T-helper 9 cell (primary cell): ENCODE results near the gene C17orf100.

Source experiments
- DNase-seq: peaks from one replicate; pipeline ENCODE4 v3.0.0-alpha.2; 2020
- total RNA-seq, 2 donors: gene quantifications; one replicate each; lab custom pipeline; 2026; lab: John Stamatoyannopoulos, UW

Gene C17orf100
- 2.7 to 2.9 reads per million in 2 donors for total RNA-seq

DNA sequence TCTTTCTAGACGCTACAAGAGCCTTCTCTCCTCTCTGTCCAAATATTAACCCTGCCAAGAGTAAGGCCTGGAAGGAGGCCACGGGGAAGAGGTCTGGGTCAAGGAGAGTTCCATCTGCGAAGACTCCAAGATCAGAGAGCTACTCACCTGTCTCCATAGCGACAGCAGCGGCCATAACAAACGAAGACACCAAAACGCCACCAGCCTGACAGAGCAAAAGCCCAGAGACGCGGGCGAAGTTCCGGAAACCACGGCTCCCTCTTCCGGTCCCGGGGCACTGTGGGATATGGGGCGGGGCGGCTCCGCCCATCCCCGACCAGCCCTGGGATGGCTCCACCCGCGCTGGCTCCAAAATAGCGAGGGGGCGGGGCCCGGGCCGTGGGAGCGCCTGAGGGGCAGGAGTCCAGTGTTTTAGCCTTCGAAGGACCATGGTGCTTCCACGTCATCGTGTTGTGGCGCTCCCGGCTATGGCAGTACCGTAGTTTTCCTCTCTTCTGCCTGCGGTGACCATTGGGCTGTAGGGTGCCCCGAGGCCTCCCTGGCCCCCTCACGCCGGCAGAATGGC lies at the start of gene C17orf100, which contains the start of gene MED31:
C17orf100 (plus strand) TSS at position 409 of the 565 bp plus-strand sequence; CDS start at position 561, 152 bp downstream.
MED31 (minus strand) TSS at position 252 of the 565 bp plus-strand sequence; CDS start at position 175, 77 bp downstream.
- DNase-seq: peak; percentile 91

- no peak for DNase-seq
Measured at GRCh38 chr17:6602141-6602540, 49.4 kb upstream of the C17orf100 start.

DNA sequence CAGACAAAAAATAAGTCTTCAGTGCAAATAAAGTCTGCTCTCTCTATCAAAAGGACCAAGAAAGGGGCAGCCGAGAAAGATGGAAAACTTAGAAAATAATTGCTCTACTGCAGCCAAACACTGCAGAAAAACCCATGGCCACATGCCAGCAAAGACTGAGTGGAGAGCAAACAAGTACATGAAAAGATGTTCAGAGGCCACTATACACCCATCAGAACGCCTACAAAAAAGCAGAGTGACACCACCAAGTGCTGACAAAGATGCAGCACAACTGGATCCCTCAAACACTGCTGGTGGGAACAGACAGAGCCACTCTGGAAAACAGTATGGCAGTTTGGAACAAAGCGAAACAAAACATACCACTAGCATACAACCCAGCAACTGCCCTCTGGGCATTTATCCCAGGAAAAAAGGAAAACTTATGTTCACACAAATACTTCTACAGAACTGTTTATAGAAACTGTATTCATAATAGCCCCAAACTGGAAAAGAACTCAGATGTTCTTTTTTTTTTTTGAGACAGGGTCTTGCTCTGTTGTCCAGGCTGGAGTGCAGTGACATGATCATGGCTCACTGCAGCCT lies 47.7 kb upstream of the C17orf100 start:
- no peak for DNase-seq

DNA sequence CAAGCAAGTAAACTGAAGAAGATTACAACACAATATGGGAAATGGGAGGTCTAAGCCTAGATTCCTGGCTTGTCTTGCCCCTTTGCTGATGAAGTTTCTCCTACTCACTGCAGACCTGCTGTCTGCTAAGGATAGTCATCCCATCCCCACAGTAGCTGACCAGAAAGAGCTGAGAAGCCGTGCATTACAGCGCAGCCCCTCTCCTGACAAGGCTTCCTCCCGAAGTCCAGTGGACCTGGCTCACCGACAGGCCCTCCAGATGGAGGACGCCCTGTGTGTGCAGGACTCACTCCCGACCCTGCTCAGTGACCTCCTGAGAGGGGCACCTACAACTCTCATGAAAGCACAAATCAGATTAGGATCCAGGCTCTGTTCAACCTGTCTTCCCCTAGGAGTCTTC lies 46.4 kb upstream of the C17orf100 start:
- DNase-seq: no peak

- no peak for DNase-seq
Measured at GRCh38 chr17:6608321-6608720, 43.2 kb upstream of the C17orf100 start.

DNA sequence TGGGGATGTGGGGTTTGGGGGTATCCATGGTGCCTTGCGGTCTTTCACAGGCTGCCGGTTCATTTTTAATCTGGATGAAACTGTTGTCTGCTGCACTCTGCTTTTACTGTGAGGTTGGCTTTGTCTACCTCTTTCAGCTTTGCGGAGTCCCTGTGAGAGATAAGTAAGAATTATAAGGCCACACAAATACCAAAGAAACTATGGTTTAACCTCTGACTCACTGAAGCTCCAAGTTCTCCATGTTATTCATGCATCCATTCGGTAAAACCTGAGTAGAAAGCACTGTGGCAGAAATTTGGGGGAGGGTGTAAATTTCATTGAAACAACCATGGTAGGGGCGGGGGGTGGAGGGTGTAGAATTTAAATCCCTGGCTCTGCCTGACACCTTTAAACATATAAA lies 41.6 kb upstream of the C17orf100 start:
- no peak for DNase-seq

DNA sequence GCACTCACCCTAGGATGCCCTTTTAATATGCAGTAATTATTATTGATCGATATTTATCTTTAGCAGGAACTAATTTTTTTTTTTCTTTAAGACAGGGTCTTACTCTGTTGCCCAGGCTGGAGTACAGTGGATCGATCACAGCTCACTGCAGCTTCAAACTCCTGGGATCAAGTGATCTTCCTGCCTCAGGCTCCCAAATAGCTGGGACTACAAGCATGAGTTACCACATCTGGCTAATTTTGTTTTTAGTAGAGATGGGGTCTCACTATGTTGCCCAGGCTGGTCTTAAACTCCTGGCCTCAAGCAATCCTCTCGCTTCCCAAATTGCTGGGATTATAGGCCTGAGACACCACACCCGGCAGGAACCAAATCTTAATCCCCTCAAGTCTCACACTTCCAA lies 40.3 kb upstream of the C17orf100 start:
- no peak for DNase-seq

GRCh38 chr17:6623941-6624340 lies 27.6 kb upstream of the C17orf100 start:
- DNase-seq: no peak

DNA sequence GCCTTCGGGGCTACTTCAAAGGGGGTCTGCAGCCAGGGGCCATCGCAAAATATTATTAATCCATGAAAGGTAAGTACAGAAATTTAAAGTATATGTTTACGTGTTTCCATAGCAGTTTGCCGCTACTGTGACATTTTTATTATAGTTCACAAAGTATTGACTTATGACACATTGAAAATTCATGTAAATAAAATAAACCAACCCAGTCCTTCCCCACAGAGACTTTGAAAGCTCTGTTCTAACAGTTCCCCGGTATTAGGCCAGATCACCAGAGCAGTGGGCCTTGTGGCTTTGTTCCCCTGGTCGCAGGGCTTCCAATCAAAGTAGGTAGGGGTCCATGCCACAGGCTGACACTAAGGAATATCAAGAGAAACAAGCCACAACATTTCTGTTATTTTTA lies 24.9 kb upstream of the C17orf100 start:
- no peak for DNase-seq

- DNase-seq: no peak
Measured at GRCh38 chr17:6627019-6627418, 24.5 kb upstream of the C17orf100 start.

DNA sequence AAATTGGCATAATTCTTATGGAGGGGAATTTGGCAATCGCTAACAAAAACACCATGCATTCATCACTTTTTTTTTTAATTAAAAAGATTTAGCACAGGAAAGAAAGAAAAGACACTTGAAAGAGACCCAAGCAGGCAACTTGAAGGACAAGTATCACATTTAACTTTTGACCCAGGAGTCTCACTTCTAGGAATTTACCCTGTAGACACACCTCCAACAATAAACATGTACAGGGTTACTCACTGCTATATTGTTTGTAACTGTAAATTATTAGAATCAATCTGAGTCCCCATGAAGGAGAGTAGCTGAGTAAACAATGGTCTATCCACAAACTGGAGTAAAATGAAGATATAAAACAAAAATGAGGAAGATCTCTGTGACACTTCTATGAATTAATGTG lies 21.2 kb upstream of the C17orf100 start:
- DNase-seq: no peak

- DNase-seq: no peak
Measured at GRCh38 chr17:6632530-6632929, 19.0 kb upstream of the C17orf100 start.

- no peak for DNase-seq
Measured at GRCh38 chr17:6633263-6633662, 18.3 kb upstream of the C17orf100 start.

GRCh38 chr17:6636105-6636504 lies 15.5 kb upstream of the C17orf100 start:
- no peak for DNase-seq

DNA sequence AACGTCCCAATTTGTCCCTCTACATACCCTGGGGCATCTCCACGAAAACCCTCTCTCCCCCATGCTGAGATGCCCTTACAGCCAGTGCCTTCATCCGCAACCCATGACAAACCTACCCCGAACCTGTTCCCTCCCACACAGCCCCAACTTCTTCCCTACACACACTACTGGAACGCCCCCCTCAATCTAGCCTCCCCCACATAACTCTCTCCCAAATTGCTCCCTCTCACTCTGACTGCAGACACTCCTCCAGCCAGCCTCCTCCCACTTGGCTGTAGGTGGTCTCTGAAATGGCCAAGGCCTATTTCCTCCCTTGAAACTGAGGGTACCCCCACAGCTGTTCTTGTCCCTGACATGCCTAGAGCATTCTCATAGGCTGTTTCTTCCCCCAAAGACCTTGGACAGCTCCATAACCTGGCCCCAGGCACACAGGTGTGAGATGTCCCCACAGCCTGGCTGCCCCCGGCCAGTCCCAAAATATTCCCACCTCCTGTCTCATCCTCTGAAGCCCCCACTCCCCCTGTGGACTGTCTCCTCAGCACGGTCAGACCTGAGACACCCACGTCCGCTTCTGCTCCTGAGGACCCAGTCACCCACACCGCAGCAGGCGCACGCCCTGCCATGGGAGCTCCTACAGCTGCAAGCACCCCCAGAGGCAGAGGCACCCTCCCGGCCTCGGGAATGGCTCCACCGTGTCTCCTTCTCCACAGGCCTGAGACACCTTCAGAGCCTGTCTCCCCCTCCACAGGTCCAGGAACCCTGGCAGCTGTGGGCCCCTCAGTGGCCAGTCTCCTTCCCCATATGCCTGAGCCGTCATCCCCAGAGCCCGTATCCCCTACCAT lies 14.7 kb upstream of the C17orf100 start:
- no peak for DNase-seq

DNA sequence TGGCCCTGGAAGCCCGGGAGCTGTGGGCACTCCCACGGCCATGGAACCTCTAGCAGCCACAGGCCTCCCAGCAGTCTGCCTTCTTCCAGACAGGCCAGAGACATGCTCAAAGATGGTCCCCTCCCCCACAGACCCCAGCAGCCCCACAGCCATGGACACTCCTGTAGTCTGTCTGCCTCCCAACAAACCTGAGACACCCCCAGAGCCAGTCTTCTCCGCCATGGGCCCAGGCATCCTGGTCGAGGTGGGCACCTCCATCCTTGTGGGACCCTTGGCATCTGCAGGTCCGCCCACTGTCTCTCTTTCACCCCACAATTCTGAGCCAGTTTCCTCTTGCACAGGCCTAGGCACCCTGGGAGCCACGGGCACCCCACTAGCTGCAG lies 14.1 kb upstream of the C17orf100 start:
- no peak for DNase-seq

DNA sequence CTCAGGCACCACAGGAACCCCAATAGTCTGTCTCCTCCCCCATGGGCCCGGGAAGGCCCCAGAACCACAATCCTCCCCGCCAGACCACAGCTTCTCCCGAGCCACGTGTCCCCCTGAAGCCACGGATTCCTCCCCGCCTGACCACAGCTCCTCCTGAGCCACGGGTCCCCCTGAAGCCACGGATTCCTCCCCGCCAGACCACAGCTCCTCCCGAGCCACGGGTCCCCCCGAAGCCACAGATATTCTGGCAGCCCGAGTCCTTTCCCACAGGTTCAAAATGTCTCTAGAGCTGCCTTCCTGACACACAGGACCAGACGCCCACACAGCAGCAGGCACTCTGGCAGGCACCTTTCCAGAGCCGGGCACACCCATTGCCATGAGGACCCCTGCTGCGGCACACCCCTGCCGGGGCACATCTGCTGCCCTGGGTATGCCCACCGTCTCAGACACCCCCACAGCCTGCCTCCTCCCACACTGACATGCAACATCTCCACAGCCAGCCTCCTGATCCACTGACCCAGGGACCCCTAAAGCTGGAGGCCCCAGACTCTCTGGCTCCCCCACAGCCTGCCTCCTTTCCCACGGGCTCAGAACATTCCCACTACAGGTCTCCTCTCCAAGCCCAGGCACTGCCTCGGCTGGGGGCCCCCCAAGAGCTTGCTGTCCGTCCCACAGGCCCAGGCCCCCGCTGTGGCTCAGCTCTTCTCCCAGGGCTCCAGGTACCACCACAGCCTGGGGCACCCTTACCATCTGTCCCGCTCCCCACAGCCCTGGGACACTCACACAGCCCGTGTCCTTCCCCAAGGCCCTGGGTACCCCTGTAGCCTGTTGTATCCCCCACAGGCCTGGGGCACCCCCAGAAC lies 13.3 kb upstream of the C17orf100 start:
- DNase-seq: no peak

GRCh38 chr17:6639014-6639585 lies 12.5 kb upstream of the C17orf100 start:
- DNase-seq: no peak

GRCh38 chr17:6639586-6640535 lies 11.7 kb upstream of the C17orf100 start:
- peak; percentile 29 for DNase-seq

- DNase-seq: peak; percentile 75
Measured at GRCh38 chr17:6640536-6641246, 10.9 kb upstream of the C17orf100 start, which contains the start of the genes KIAA0753 and TXNDC17. KIAA0753 (minus strand) TSS chr17:6640711; CDS start chr17:6635103, 5,608 bp downstream. TXNDC17 (plus strand) TSS chr17:6641060; CDS start chr17:6641083, 23 bp downstream.
